ENCODE results near the gene BMAL1. TPM values are rescaled to one million over a fixed set of nuclear protein-coding genes. Genes with fewer than 3 reads are reported as not detected.
A peak's percentile ranks its signal among the peaks of the same experiment; 100 is the strongest.

BMAL1 gene
- total and polyA plus RNA-seq, 5 donors: 6.5 to 23.4 (median 18.8) TPM

GRCh38 chr11:13292970-13293369 lies 15.4 kb downstream of the BMAL1 start:
- Histone ChIP-seq H3K4me1 (ENCODE audit: control insufficient read depth, insufficient read depth, low read length) (peaks cover 20% of the 10 kb centered on the region), H3K27me3 (ENCODE audit: control insufficient read depth, insufficient read depth) (no peaks in the 10 kb centered on the region), H3K4me3 (ENCODE audit: low read length) (no peak overlapping the region), H3K27ac (ENCODE audit: low read length) (no peak overlapping the region), H3K9me3 (ENCODE audit: control insufficient read depth, low read length) (no peaks in the 10 kb centered on the region)
- intact Hi-C loops (cut with DNase I): no loop called here
- DNase-seq (no peak), ATAC-seq (no peak)
- WGBS: over 99% methylated on average over 2 of the region's 2 CpGs

DNA sequence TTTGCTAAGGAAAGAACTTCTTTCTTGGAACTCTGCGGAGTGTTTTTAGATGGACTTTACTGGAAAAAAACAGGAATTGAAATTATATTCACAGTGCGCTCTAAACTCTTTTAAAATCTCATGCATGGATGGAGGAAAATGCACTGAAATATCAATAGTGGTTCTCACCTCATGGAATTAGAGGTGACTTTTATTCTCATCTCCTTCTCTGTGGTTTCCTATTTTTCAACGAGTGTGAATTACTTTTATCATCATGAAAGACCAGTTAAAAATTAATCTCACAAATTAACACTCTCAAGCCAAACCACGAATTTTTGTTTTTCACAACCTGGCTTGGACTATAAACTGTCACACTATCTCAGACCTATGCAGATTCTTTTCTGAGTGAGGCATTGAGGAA lies 16.6 kb downstream of the BMAL1 start:
- Histone ChIP-seq H3K4me3 (ENCODE audit: low read length) (no peak overlapping the region), H3K27me3 (ENCODE audit: control insufficient read depth, insufficient read depth) (no peaks in the 10 kb centered on the region), H3K9me3 (ENCODE audit: control insufficient read depth, low read length) (no peaks in the 10 kb centered on the region), H3K4me1 (ENCODE audit: control insufficient read depth, insufficient read depth, low read length) (peaks cover 22% of the 10 kb centered on the region), H3K27ac (ENCODE audit: low read length) (no peak overlapping the region)
- intact Hi-C loops (cut with DNase I): no loop called here
- DNase-seq (no peak), ATAC-seq (no peak)
- WGBS: 62% methylated on average over 4 of the region's 4 CpGs

DNA sequence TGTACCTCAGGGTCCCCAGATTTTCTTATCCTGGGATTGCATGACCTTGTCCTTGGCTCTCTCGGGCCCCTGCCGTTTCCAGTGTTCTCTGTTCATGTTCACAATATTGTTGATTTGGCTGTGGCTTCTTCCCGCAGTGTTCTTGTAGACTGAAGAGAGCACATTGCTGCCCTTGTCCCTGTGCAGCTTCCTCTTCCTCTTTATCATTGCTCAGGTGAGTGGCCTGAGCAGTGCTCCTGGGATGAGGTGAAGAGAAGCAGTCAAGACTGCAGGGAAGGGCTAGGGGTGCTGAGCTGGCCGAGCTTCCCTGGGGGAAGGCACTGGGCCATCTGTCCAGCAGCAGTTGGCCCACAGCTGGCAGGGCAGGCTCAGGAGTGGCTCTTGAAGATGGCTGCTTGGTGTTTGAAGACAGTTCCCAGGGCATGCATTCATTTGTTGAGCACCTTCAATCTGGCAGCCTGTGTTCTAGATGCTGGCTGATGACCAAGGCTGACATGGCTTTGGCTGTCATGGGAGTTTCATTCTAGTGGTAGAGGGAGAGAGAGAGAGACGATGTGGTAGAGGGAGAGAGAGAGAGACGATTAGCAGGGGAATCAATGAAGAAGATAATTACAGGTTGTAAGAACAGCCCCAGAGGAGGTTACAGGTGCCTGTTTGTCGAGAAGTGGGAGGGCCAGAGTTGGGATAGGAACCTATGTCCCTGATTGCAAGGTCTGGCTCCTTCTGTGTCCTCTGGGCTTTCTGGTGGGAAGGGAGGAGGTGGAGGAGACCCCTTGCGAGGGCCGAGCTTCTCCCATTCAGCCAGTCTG lies 17.4 kb downstream of the BMAL1 start:
- Histone ChIP-seq H3K4me1 (ENCODE audit: control insufficient read depth, insufficient read depth, low read length) (peaks cover 27% of the 10 kb centered on the region), H3K4me3 (ENCODE audit: low read length) (no peak overlapping the region), H3K27ac (ENCODE audit: low read length) (no peak overlapping the region), H3K9me3 (ENCODE audit: control insufficient read depth, low read length) (no peaks in the 10 kb centered on the region), H3K27me3 (ENCODE audit: control insufficient read depth, insufficient read depth) (no peaks in the 10 kb centered on the region)
- intact Hi-C loops (cut with DNase I): no loop called here
- DNase-seq: no peak
- ATAC-seq: peak in 1 of 2 donors; percentile 38
- WGBS: 63% methylated on average over 9 of the region's 9 CpGs

DNA sequence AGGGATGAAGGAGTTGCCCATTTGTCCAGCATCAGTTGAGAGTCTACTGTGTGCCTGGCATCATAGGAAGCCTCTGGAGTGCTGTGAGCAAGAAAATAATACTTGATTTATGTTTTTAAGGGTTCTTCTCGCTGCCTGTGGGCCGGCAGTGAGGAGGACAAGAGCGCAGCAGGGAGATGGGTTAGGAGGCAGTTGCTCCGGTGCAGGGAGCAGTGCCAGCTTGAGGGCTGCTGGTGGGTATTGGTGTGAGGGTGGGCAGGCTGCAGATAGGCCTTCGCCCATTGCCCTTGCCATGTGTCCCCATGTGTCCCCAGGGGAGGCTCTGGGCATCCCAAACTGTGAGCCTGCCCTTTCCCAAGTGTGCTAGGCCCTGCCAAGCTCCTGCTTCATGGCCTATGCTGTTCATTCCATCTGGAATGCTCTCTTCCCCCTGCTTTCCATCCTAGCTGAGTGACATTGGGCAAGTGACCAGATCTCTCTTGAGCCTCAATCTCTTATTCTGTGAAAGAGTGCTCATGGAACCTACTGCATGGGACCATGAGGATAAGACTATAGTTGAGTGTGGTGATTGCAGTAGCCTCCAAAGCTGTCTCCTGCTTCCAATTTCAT lies 19.8 kb downstream of the BMAL1 start:
- H3K27me3 ChIP-seq (ENCODE audit: control insufficient read depth, insufficient read depth): no peaks in the 10 kb centered on the region
- intact Hi-C loops (cut with DNase I): no loop called here

DNA sequence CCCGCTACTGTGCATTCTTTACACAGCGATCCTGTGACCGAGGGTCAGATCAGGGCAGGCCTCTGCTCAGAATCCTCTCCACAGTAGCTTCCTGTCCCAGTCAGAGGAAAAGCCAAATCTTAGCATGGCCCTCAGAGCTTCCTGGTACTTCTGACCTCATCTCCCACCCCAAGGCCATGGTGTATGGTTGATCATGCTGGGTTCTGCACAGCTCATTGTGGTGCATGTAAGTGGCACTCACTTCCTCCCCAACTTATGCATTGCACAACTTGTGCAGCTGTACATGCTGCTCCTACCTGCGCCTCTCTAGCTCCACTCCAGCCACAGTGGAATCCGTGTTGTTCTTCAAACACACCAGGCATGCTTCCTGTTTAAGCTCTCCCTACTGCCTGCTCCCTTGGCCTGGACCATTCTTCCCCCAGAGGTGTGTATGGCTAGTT lies 20.3 kb downstream of the BMAL1 start:
- Histone ChIP-seq H3K9me3 (ENCODE audit: control insufficient read depth, low read length) (no peaks in the 10 kb centered on the region), H3K27me3 (ENCODE audit: control insufficient read depth, insufficient read depth) (no peaks in the 10 kb centered on the region), H3K27ac (ENCODE audit: low read length) (no peak overlapping the region), H3K4me3 (ENCODE audit: low read length) (no peak overlapping the region), H3K4me1 (ENCODE audit: control insufficient read depth, insufficient read depth, low read length) (peaks cover 27% of the 10 kb centered on the region)
- ATAC-seq (peak; percentile 45 to 61), DNase-seq (no peak)
- intact Hi-C loops (cut with DNase I): no loop called here
- 49% methylated on average over 5 of the region's 5 CpGs for WGBS

More for the DNA sequence above, 19.8 kb downstream of the BMAL1 start:
- Histone ChIP-seq H3K4me3 (ENCODE audit: low read length) (no peak overlapping the region), H3K9me3 (ENCODE audit: control insufficient read depth, low read length) (no peaks in the 10 kb centered on the region), H3K27ac (ENCODE audit: low read length) (no peak overlapping the region), H3K4me1 (ENCODE audit: control insufficient read depth, insufficient read depth, low read length) (peaks cover 27% of the 10 kb centered on the region)
- DNase-seq (no peak), ATAC-seq (no peak)
- WGBS: 96% methylated on average over 5 of the region's 5 CpGs

GRCh38 chr11:13298765-13299164 lies 21.2 kb downstream of the BMAL1 start:
- Histone ChIP-seq H3K4me1 (ENCODE audit: control insufficient read depth, insufficient read depth, low read length) (peaks cover 31% of the 10 kb centered on the region), H3K9me3 (ENCODE audit: control insufficient read depth, low read length) (no peaks in the 10 kb centered on the region), H3K4me3 (ENCODE audit: low read length) (no peak overlapping the region), H3K27me3 (ENCODE audit: control insufficient read depth, insufficient read depth) (no peaks in the 10 kb centered on the region), H3K27ac (ENCODE audit: low read length) (no peak overlapping the region)
- intact Hi-C loops (cut with DNase I): no loop called here
- ATAC-seq: no peak
- WGBS: 56% methylated on average over 4 of the region's 4 CpGs
- DNase-seq: no peak

- Histone ChIP-seq H3K4me3 (ENCODE audit: low read length) (no peak overlapping the region), H3K27ac (ENCODE audit: low read length) (no peak overlapping the region), H3K9me3 (ENCODE audit: control insufficient read depth, low read length) (no peaks in the 10 kb centered on the region), H3K27me3 (ENCODE audit: control insufficient read depth, insufficient read depth) (no peaks in the 10 kb centered on the region), H3K4me1 (ENCODE audit: control insufficient read depth, insufficient read depth, low read length) (peaks cover 44% of the 10 kb centered on the region)
- ATAC-seq (no peak), DNase-seq (no peak)
- intact Hi-C loops (cut with DNase I): no loop called here
Observed at GRCh38 chr11:13301522-13301921, 23.9 kb downstream of the BMAL1 start.

DNA sequence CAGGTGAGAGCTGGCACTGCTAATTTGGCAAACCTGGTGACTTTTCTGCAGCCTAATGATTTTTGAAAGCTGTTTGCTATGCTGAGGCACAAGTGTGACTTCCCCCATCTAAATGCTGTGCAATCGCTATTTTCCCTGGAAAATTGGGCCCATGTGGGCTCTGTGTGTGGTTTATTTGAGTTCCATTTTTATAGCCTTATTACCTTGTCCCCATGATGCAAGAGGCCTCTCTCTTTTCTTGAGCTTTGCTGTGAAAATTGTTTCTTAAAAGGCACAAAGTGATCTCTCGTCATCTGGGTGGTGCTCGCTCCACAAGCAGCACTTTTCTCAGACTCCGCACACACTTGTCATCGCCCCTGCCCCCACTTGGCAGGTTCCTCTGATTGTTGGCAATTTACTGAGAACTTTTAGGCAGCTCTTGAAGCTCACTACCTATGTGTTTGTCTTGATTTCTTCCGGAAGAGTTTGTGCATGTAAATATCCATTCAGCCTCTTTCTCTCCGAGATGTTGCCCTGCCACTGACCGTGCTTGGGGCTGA lies 24.9 kb downstream of the BMAL1 start:
- H3K4me1 ChIP-seq (ENCODE audit: control insufficient read depth, insufficient read depth, low read length): peaks cover 40% of the 10 kb centered on the region
- intact Hi-C loops (cut with DNase I): no loop called here

DNA sequence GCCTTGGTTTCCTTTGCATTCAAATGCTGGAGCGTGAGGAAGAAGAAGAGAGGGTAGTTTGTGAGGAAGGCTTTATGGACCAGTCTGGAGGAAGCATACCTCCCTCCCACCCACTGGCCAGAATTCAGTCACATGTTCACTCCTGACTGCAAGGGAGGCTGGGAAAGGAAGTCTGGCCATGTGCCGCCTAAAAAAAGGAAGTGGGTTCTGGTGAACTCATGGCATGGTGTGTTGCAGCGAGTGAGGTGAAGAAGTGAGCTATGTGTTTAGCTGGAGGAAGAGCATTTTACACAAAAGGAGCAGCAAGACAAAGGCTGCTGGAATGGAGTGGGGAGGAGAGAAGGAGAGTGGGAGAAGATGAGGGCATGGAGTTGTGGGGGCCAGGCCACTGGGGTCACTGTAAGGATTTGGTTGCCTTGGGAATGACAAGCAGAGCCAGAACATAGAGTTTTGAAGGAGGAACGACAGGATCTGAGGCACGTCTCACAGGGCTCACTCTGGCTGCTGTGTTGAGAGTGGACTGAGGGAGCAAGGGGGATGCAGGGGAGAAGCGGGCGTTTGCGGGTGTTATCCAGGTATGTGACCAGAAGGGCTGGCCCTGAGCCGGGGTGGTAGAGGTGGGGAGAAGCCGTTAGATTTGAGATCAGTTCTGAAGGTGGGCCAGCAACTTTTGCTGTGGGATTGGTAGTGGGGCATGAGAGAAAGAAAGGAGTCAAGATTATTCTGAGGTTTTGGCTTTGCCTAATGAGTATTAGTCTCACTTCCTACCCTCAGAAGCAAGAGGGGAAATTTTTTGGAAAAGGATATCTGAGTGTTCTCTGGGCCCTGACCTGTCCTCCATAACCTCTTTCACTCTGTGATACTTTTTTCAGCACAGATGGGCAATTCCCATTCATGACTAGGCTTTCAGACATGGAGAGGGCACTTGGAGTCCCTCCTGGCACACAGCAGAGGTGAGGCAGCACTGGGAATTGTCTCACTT lies 26.4 kb downstream of the BMAL1 start:
- Histone ChIP-seq H3K4me1 (ENCODE audit: control insufficient read depth, insufficient read depth, low read length) (peaks cover 35% of the 10 kb centered on the region), H3K27ac (ENCODE audit: low read length) (peak overlapping the region; percentile 60), H3K9me3 (ENCODE audit: control insufficient read depth, low read length) (no peaks in the 10 kb centered on the region), H3K27me3 (ENCODE audit: control insufficient read depth, insufficient read depth) (no peaks in the 10 kb centered on the region), H3K4me3 (ENCODE audit: low read length) (no peak overlapping the region)
- no peak for DNase-seq
- intact Hi-C loops (cut with DNase I): no loop called here
- ATAC-seq: no peak
- WGBS: 87% methylated on average over 10 of the region's 10 CpGs

More for the DNA sequence above, 24.9 kb downstream of the BMAL1 start:
- ATAC-seq (no peak), DNase-seq (no peak)
- no peak overlapping the region for H3K27ac ChIP-seq (ENCODE audit: low read length)
- H3K4me3 ChIP-seq (ENCODE audit: low read length): no peak overlapping the region
- no peaks in the 10 kb centered on the region for H3K27me3 ChIP-seq (ENCODE audit: control insufficient read depth, insufficient read depth)
- no peaks in the 10 kb centered on the region for H3K9me3 ChIP-seq (ENCODE audit: control insufficient read depth, low read length)
- 80% methylated on average over 8 of the region's 8 CpGs for WGBS

DNA sequence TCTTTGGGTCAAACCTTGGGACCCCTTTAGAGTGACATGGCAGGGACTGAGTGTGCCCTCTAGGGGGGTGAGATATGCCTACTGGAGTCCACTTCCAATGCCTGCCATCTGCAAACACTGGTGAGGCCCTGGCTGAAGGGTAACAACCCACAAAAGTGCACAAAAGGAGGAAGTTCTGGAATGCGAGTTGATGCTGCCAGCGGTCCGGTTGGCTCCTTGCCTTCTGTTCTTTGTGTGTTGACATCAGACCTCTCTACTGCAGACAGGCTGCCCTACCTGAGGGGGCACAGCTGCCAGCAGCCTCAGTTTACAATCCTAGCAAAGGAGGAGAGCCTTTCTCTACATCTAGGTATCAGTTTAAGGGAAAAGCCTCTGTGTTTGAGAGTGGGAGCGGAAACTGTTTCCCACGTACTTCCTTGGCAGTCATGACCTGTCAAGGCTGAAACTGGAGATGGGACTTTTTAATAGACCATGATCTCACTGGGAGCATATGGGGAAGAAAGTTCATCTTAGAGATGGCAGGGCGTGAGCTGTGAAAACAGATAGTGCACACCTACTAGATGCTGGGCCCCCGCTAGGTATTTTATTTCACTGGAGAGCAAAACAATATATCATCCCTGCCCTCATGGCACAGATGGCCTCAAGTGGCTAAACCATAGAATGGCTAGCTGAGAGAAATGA lies 27.2 kb downstream of the BMAL1 start:
- Histone ChIP-seq H3K4me1 (ENCODE audit: control insufficient read depth, insufficient read depth, low read length) (peaks cover 31% of the 10 kb centered on the region), H3K27ac (ENCODE audit: low read length) (peak overlapping the region; percentile 60), H3K4me3 (ENCODE audit: low read length) (no peak overlapping the region), H3K9me3 (ENCODE audit: control insufficient read depth, low read length) (no peaks in the 10 kb centered on the region), H3K27me3 (ENCODE audit: control insufficient read depth, insufficient read depth) (no peaks in the 10 kb centered on the region)
- 53% methylated on average over 7 of the region's 7 CpGs for WGBS
- peak; percentile 13 to 44 for ATAC-seq
- no peak for DNase-seq
- intact Hi-C loops (cut with DNase I): no loop called here

All from right cardiac atrium (tissue), 5 donors.